A673 (cell line): Measurements from ENCODE around the gene GTF3C1. TPM values are rescaled to one million over a fixed set of nuclear protein-coding genes. Genes with fewer than 3 reads are reported as not detected.

Source experiments
- BruUV-seq: library from RNA; stranded (reverse); fragments of 400-500 nt; replicated peaks from 2 replicates; lab custom pipeline; 2021; lab: Mats Ljungman, UMichigan
- CTCF ChIA-PET: fragments of 300-600 bp; sonication (Branson Sonifier 250); formaldehyde crosslinking; loops from one replicate; lab custom pipeline; 2022; ENCODE audit warnings: antibody characterized with exemption; lab: Charles Lee
- POLR2A ChIA-PET: fragments of 300-600 bp; sonication (Branson Sonifier 250); formaldehyde crosslinking; loops from one replicate; lab custom pipeline; 2022; ENCODE audit warnings: antibody characterized with exemption; ENCODE audit not compliant: low non-redundant PET; lab: Charles Lee
- DNase-seq: peaks from one replicate; pipeline ENCODE4 v3.0.0-alpha.2; 2015; ENCODE audit warnings: low spot score
- H3K27ac ChIP-seq: fragments of 200-600 bp; sonication (generic); 2 replicates; pipeline ENCODE4 v1.5.1; 2016; ENCODE audit warnings: mixed run types, low read depth, mild to moderate bottlenecking, mixed read lengths, antibody characterized with exemption, low read length; ENCODE audit not compliant: poor library complexity, severe bottlenecking
- H3K27me3 ChIP-seq: fragments of 200-600 bp; sonication (generic); replicated peaks from 2 replicates; pipeline ENCODE4 v1.6.1; 2017; ENCODE audit warnings: mixed run types, low read depth, mild to moderate bottlenecking, mixed read lengths, antibody characterized with exemption, low read length; ENCODE audit not compliant: insufficient read depth, poor library complexity
- H3K36me3 ChIP-seq: fragments of 200-600 bp; sonication (generic); 2 replicates; pipeline ENCODE4 v1.6.1; 2016; ENCODE audit warnings: mixed run types, mild to moderate bottlenecking, mixed read lengths, antibody characterized with exemption, low read length; ENCODE audit not compliant: insufficient read depth, poor library complexity, severe bottlenecking
- H3K4me1 ChIP-seq: fragments of 200-600 bp; sonication (generic); 2 replicates; pipeline ENCODE4 v1.6.1; 2017; ENCODE audit warnings: mixed run types, mild to moderate bottlenecking, mixed read lengths, antibody characterized with exemption, low read length; ENCODE audit not compliant: insufficient read depth, poor library complexity, severe bottlenecking
- H3K4me3 ChIP-seq: fragments of 200-600 bp; sonication (generic); 2 replicates; pipeline ENCODE4 v1.5.1; 2016; ENCODE audit warnings: low read depth, mixed run types, mild to moderate bottlenecking, mixed read lengths, low read length; ENCODE audit not compliant: poor library complexity, severe bottlenecking
- H3K9me3 ChIP-seq: fragments of 200-600 bp; sonication (generic); 2 replicates; pipeline ENCODE4 v1.6.1; 2016; ENCODE audit warnings: mixed run types, low read depth, mild to moderate bottlenecking, mixed read lengths, antibody characterized with exemption, low read length; ENCODE audit not compliant: poor library complexity, severe bottlenecking
- EZH2 ChIP-seq: fragments of 200-600 bp; sonication (generic); IDR thresholded peaks from 2 replicates; pipeline ENCODE4 v1.6.1; 2017; ENCODE audit warnings: borderline replicate concordance, low read depth, mild to moderate bottlenecking, mixed read lengths, antibody characterized with exemption, low read length; ENCODE audit not compliant: poor library complexity, severe bottlenecking
- intact Hi-C: fragments of 100-400 bp; cut with micrococcal nuclease; formaldehyde crosslinking; loops from one replicate; pipeline ENCODE4 v1.10.0; 2022; ENCODE audit not compliant: unreplicated experiment
- total RNA-seq: library from RNA; stranded (reverse); gene quantifications from 2 replicates; pipeline ENCODE4 v1.2.3, GENCODE V29; 2021
- TF ChIP-seq, protein P1 (sequence below): fragments of 300-800, 200-600 bp; sonication (generic); conservative IDR thresholded peaks from 2 replicates; pipeline ENCODE4 v1.5.1; 2017; ENCODE audit warnings: low read depth, mild to moderate bottlenecking, antibody characterized with exemption, low read length, moderate library complexity, mixed read lengths

The GTF3C1 gene
- total RNA-seq, 1 experiment from 2014 or later: 94.2 TPM

DNA sequence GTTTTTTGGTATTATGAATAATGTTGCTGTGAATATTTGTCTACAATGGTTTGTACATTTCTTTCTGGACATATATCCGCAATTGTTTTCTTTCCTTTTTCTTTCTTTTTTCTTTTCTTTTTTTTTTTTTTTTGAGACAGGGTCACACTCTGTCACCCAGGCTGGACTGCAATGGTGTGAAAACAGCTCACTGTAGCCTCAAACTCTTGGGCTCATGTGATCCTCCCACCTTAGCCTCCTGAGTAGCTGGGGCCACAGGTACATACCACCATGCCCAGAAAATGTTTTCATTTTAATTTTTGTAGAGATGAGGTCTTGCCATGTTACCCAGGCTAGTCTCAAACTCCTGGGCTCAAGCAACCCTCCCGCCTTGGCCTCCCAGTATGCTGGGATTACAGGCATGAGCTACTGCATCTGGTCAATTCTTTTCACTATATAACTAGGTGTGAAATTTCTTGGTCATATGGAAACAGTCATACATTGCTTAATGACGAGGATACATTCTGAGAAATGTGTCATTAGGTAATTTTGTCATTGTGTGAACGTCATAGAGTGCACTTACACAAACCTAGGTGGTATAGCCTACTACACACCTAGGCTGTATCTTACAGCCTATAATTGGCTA, 132.6 kb downstream of the GTF3C1 start:
- Histone ChIP-seq H3K27ac (no peak overlapping the region), H3K36me3 (no peaks in the 10 kb centered on the region), H3K27me3 (no peaks in the 10 kb centered on the region), H3K4me3 (no peak overlapping the region), H3K4me1 (peaks cover 9% of the 10 kb centered on the region), H3K9me3 (peaks cover 21% of the 10 kb centered on the region)
- no peak for DNase-seq
- TF ChIP-seq EZH2: no peak
- TF ChIP-seq, protein P1, sequence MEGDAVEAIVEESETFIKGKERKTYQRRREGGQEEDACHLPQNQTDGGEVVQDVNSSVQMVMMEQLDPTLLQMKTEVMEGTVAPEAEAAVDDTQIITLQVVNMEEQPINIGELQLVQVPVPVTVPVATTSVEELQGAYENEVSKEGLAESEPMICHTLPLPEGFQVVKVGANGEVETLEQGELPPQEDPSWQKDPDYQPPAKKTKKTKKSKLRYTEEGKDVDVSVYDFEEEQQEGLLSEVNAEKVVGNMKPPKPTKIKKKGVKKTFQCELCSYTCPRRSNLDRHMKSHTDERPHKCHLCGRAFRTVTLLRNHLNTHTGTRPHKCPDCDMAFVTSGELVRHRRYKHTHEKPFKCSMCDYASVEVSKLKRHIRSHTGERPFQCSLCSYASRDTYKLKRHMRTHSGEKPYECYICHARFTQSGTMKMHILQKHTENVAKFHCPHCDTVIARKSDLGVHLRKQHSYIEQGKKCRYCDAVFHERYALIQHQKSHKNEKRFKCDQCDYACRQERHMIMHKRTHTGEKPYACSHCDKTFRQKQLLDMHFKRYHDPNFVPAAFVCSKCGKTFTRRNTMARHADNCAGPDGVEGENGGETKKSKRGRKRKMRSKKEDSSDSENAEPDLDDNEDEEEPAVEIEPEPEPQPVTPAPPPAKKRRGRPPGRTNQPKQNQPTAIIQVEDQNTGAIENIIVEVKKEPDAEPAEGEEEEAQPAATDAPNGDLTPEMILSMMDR: no peak
- intact Hi-C loops: no loop called here
- POLR2A ChIA-PET: no interaction called here
- CTCF ChIA-PET: no interaction called here
- BruUV-seq: no TSS peak

DNA sequence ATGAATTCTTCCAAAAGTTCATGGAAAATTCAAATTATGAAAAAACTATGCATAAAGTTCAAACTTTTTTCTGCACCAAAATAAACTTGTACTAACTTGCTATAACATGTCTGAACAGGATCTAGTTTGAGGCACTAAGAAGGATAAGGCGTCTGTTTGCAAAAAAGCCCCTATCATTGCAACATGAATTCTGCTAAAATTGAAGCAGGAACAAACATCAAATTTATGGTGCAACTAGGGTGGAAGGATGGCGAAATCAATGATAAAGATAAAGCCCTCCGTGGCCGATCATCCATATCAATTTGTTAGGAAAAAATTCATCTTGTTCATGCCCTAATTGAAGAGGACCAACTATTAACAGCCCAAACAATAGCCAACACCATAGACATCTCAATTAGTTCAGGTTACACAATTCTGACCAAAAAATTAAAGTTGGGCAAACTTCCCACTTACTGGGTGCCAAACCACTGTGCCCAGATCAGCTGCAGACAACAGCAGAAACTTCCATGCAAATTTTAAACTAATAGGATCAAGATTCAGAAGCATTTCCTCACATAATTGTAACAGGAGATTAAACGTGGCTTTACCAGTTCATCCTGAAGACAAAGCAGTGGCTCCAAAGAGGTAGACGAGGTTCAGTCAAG, 134.8 kb downstream of the GTF3C1 start:
- peak; percentile 60 for DNase-seq
- Histone ChIP-seq H3K4me3 (no peak overlapping the region), H3K27me3 (no peaks in the 10 kb centered on the region), H3K4me1 (peaks cover 9% of the 10 kb centered on the region), H3K36me3 (no peaks in the 10 kb centered on the region), H3K9me3 (peaks cover under 1% of the 10 kb centered on the region), H3K27ac (no peak overlapping the region)
- intact Hi-C loops: no loop called here
- CTCF ChIA-PET: no interaction called here
- BruUV-seq: no TSS peak
- TF ChIP-seq EZH2: no peak
- TF ChIP-seq, protein P1: no peak
- POLR2A ChIA-PET: no interaction called here

DNA sequence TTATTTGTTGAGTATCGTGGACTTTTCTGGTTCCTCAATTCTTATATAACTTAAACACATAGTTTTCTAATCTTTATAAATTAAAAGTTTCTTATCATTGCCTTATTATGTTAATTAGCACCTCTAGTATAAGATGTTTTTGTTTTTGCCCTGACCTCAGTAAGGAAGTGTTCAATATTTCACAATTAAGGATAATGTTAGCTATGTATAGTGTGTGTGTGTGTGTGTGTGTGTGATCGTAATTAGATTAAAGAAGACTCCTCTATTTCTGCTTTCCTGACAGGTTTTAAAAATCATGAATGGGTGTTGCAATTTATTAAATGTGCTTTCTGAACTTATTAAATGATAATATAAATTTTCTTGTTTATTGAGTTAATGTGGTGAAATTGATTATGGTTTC, 135.8 kb downstream of the GTF3C1 start:
- intact Hi-C loops: no loop called here
- DNase-seq: no peak
- BruUV-seq: no TSS peak
- ChIA-PET CTCF (no interaction called here), POLR2A (no interaction called here)
- H3K9me3 ChIP-seq: no peaks in the 10 kb centered on the region
- H3K36me3 ChIP-seq: no peaks in the 10 kb centered on the region
- TF ChIP-seq EZH2: no peak
- TF ChIP-seq, protein P1: no peak
- H3K27ac ChIP-seq: no peak overlapping the region
- H3K27me3 ChIP-seq: no peaks in the 10 kb centered on the region
- H3K4me3 ChIP-seq: no peak overlapping the region
- H3K4me1 ChIP-seq: peaks cover 9% of the 10 kb centered on the region
